ENCODE results near the gene AKAP12. TPM values are rescaled to one million over a fixed set of nuclear protein-coding genes. Genes with fewer than 3 reads are reported as not detected.

Gene AKAP12
- total and polyA plus RNA-seq, 12 donors: 5.7 to 43.3 (median 12.2) TPM

DNA sequence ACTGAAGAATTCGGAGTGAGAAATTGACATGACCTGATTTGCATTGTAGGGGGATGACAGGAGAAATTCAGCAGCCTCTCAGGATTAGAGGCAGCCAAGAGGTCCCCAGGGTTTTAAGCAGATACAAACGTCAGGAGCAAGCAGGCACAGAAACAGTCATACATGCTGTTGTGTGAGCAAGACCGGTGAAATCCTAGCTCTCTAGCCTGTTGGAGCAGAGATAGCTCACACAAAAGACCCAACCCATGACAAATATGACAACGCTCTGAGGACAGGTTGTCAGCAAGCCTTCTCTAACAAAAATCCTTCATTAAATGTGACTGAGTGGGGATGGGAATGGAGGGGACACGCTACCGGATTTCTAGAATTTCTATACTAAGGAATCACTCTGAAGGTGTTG, 23.0 kb upstream of the AKAP12 start:
- DNase-seq: no peak
- WGBS, 2 donors: 57 to 63% methylated on average over 6 of the region's 6 CpGs
- TF ChIP-seq, protein P1, sequence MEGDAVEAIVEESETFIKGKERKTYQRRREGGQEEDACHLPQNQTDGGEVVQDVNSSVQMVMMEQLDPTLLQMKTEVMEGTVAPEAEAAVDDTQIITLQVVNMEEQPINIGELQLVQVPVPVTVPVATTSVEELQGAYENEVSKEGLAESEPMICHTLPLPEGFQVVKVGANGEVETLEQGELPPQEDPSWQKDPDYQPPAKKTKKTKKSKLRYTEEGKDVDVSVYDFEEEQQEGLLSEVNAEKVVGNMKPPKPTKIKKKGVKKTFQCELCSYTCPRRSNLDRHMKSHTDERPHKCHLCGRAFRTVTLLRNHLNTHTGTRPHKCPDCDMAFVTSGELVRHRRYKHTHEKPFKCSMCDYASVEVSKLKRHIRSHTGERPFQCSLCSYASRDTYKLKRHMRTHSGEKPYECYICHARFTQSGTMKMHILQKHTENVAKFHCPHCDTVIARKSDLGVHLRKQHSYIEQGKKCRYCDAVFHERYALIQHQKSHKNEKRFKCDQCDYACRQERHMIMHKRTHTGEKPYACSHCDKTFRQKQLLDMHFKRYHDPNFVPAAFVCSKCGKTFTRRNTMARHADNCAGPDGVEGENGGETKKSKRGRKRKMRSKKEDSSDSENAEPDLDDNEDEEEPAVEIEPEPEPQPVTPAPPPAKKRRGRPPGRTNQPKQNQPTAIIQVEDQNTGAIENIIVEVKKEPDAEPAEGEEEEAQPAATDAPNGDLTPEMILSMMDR (IDR thresholded peaks at IDR 0.05): no peak
- H3K27ac ChIP-seq: no peak overlapping the region
- peaks cover 0 to 14% (median 0%) of the 10 kb centered on the region in 11 donors for H3K9me3 ChIP-seq
- no peaks in the 10 kb centered on the region for H3K36me3 ChIP-seq
- intact Hi-C loops (cut with DNase I): no loop called here
- H3K4me3 ChIP-seq: no peak overlapping the region
- no peak for ATAC-seq
- H3K27me3 ChIP-seq: no peaks in the 10 kb centered on the region
- H3K4me1 ChIP-seq: no peaks in the 10 kb centered on the region

DNA sequence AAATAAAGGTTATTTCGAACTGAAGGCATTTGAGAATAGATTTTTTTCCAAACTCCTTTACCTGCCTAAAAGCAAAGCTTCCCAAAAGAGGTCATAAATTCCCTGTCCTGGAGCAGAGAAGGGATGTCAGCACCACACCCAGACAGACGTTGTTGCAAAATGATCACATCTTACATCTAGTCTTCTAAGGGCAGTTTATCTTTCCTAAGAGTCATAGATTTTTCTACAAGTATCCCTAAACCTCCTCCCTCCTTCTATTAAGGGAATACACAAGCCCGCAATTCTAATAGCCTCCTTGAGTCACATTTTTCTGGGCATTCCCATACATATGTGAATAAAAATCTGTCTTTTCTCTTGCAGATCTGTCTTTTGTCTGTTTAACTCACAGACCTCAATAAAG, 20.6 kb upstream of the AKAP12 start:
- H3K36me3 ChIP-seq: no peaks in the 10 kb centered on the region
- intact Hi-C loops (cut with DNase I): no loop called here
- H3K27me3 ChIP-seq: no peaks in the 10 kb centered on the region
- H3K27ac ChIP-seq: no peak overlapping the region
- TF ChIP-seq, protein P1 (IDR thresholded peaks at IDR 0.05): no peak
- no peaks in the 10 kb centered on the region for H3K4me1 ChIP-seq
- no peaks in the 10 kb centered on the region for H3K9me3 ChIP-seq
- DNase-seq (no peak), ATAC-seq (no peak)
- no peak overlapping the region for H3K4me3 ChIP-seq
- 95 to 96% methylated on average over 3 of the region's 3 CpGs for WGBS, 2 donors

DNA sequence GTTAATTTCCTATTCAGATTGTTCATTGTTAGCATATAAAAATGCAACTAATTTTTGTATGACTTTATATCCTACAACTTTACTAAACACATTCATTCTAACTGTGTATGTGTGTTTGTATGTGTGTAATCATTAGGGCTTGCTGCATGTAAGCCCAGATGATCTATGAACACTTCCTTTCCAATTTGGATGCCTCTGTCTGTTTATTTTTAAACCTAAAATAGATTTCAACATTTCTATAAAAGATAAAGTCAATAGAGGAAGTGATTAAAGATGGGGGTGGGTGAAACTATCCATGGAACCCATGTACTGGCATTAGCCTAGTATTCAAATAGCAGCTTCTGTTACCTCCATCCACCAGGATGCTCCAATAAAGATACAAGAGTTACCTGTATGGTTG, 15.7 kb upstream of the AKAP12 start:
- H3K36me3 ChIP-seq: no peaks in the 10 kb centered on the region
- no peak for DNase-seq
- no peaks in the 10 kb centered on the region for H3K9me3 ChIP-seq
- H3K4me3 ChIP-seq: no peak overlapping the region
- TF ChIP-seq, protein P1 (IDR thresholded peaks at IDR 0.05): no peak
- no peak for ATAC-seq
- no peaks in the 10 kb centered on the region for H3K4me1 ChIP-seq
- H3K27ac ChIP-seq: no peak overlapping the region
- no peaks in the 10 kb centered on the region for H3K27me3 ChIP-seq
- intact Hi-C loops (cut with DNase I): no loop called here

DNA sequence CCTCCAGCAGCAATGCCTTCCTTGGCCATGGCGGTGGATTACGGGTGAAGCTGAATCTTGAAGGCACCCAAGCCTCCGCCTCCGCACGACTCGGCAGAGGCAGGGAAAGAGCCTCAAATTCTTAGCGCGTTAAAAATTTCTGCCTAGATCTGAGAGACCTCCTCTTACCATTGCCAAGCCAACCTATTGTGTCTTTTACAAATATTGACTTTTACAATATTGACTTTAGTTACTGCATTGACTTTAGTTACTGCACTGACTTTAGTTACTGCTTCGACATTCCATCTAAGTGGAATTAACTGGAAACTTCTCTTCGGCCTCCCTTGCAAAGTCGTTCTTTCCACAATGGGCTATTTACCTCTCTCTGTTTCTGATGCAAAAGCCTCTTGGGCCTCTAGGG, 13.8 kb upstream of the AKAP12 start:
- Histone ChIP-seq H3K27ac (no peak overlapping the region), H3K9me3 (no peaks in the 10 kb centered on the region), H3K27me3 (no peaks in the 10 kb centered on the region), H3K4me3 (no peak overlapping the region), H3K4me1 (no peaks in the 10 kb centered on the region), H3K36me3 (no peaks in the 10 kb centered on the region)
- intact Hi-C loops (cut with DNase I): no loop called here
- no peak for DNase-seq
- 93 to 97% methylated on average over 11 of the region's 11 CpGs for WGBS, 2 donors
- no peak for ATAC-seq
- TF ChIP-seq, protein P1 (IDR thresholded peaks at IDR 0.05): no peak

Data from heart right ventricle (tissue), 16 donors.